Skeletal muscle satellite cell (primary cell): Measurements from ENCODE around the gene SMIM38. TPM values are rescaled to one million over a fixed set of nuclear protein-coding genes. Genes with fewer than 3 reads are reported as not detected.

ENCODE experiments used
- H3K27me3 ChIP-seq: 2 replicates; pipeline ENCODE4 v1.7.0; 2013; ENCODE audit warnings: low read length; ENCODE audit not compliant: control insufficient read depth, insufficient read depth
- H3K36me3 ChIP-seq: 2 replicates; pipeline ENCODE4 v1.7.0; 2013; ENCODE audit warnings: mild to moderate bottlenecking, control low read depth, low read length; ENCODE audit not compliant: insufficient read depth
- H3K4me1 ChIP-seq: 2 replicates; pipeline ENCODE4 v1.7.0; 2013; ENCODE audit warnings: low read length; ENCODE audit not compliant: control insufficient read depth, insufficient read depth
- H3K4me2 ChIP-seq: 2 replicates; pipeline ENCODE4 v1.7.0; 2013; ENCODE audit warnings: mild to moderate bottlenecking, low read length
- H3K4me3 ChIP-seq: 2 replicates; pipeline ENCODE4 v1.7.0; 2013; ENCODE audit warnings: low read length
- H3K9ac ChIP-seq: 2 replicates; pipeline ENCODE4 v1.7.0; 2013; ENCODE audit warnings: mild to moderate bottlenecking, low read depth, low read length, moderate library complexity
- H3K9me3 ChIP-seq: replicated peaks from 2 replicates; pipeline ENCODE4 v1.7.0; 2013; ENCODE audit warnings: mild to moderate bottlenecking, control low read depth, low read length
- total RNA-seq: library from RNA; depleted of rRNA; stranded (reverse); fragments of >200 nt; gene quantifications from 2 replicates; pipeline ENCODE4 v1.2.3, GENCODE V29; 2012; rRNA removed

Gene SMIM38
- total RNA-seq: not detected in 2 replicates

DNA sequence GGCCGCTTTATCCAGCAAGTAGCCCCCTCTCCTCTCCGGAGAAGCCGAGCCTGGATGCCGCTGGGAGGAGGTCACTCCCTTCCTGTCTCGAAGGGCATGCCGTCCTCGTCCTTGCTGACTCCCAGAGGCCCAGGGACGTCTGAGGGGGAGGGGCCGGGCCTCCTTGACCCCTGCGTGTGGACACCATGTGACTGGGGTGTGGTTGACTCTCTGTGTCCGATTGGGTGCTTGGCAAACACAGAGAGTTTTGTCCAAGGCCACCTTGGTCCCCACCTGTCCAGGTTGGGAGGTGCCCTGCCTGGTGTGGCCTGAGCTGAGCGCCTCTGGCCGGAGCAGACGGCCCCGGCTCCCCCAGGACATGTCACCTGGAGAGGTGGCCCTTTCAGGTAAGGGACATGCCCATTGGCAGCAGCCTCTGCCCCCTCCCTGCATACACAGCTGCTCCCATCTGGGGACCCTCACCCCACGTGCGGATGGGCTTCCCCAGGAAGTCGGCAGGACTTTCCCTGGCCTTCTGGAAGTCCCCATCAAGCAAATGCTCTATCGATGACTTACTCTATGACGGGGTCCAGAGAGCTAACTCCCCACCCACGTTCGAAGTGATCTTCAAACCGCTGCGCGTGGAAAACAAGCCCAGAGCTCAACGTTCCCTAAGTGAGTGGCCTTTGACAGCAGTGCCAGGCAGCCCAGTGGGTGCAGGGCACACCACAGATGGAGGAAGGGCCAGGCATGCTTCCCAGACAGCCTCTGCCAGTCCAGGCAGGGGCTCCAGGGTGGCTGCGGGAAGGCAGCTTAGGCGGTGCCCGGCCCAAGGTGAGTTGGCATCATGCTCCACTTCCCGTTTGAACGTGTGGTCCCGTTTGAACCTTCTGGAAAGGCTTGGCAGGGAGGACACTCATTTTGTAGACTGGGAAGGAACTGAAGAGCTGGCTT lies at the start of gene SMIM38:
Gene SMIM38 (plus strand): TSS at position 634 of the 933 bp plus-strand sequence. CDS start 1,912 bp downstream, outside the sequence.
- Histone ChIP-seq H3K36me3 (no peaks in the 10 kb centered on the region), H3K4me3 (no peak within 1 kb of the TSS), H3K4me2 (peak within 1 kb of the TSS; percentile 62), H3K9ac (peak within 1 kb of the TSS; percentile 71), H3K27me3 (no peaks in the 10 kb centered on the region), H3K9me3 (no peaks in the 10 kb centered on the region), H3K4me1 (peaks cover 19% of the 10 kb centered on the region)

DNA sequence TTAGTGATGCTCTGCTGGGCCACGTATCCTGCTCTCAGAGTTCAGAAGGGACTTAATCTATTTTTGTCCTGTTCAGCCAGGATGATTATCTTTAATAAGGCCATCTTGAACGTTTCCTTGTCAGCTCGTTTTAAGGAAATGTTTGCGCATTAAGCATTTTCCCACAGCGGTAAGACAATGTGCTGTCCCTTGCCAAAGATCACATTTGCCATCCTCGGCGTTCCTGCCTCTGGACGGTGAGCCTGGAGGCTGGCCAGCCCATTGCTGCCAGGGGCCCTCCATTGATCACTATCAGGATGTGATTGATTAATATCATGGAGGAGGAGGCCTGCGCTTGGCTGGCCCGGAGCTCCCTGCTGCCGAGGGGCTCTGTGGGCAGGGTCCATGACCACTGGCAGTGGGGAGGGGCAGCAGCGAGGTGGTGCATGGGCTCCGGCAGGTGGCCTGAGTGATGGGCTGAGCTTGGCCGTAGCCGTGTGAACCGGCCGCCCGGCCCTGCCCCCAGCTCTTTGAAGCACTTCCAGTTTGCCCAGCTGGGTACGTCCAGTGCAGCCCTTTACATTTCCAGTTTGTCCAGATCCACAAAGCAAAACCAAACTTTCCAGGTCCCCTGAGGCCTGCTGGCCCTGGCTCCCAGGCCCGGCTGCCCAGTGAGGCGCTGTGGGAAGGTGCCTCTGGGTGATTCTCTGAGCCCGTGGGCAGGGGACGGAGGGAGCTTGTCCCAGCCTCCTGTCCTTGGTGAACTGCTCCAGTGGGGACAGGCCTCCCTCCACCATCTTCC lies 49.5 kb upstream of the SMIM38 start:
- Histone ChIP-seq H3K9me3 (no peaks in the 10 kb centered on the region), H3K4me2 (no peak overlapping the region), H3K4me3 (no peak overlapping the region), H3K36me3 (no peaks in the 10 kb centered on the region), H3K4me1 (no peaks in the 10 kb centered on the region), H3K27me3 (no peaks in the 10 kb centered on the region), H3K9ac (no peak overlapping the region)

DNA sequence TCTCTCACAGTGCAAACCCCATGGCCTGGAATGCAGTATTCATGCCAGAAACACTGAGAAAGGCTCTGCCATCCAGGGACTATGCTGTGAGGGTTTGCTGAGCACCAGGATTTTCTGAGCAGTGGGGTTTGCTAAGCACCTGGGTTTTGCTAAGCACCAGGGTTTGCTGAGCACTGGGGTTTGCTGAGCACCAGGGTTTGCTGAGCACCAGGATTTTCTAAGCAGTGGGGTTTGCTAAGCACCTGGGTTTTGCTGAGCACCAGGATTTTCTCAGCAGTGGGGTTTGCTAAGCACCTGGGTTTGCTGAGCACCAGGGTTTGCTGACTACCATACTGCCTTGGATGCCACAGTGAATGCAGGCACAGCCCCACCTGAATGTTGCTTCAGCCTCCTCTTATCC lies 48.3 kb upstream of the SMIM38 start:
- Histone ChIP-seq H3K4me3 (no peak overlapping the region), H3K9ac (no peak overlapping the region), H3K4me1 (no peaks in the 10 kb centered on the region), H3K4me2 (no peak overlapping the region), H3K36me3 (no peaks in the 10 kb centered on the region), H3K9me3 (no peaks in the 10 kb centered on the region), H3K27me3 (no peaks in the 10 kb centered on the region)

DNA sequence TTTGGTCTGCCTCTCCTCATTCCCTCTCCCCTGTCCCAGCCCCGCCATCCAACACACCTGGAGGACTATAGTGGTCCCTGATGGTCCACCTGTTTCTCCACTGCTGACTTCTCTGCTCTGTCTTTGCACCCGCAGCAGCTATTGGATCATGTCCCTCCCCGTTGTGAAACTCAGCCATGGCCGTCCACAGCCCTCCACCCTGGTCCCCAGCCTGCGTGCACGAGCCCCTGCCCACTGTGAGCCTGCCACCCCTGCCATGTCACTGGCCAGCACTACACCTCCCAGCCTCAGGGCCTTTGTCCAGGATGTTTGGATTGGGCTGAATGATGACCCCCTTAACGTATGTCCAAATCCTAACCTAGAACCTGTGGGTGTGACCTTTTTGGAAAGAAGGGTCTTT lies 47.7 kb upstream of the SMIM38 start:
- no peaks in the 10 kb centered on the region for H3K36me3 ChIP-seq
- no peaks in the 10 kb centered on the region for H3K9me3 ChIP-seq
- no peak overlapping the region for H3K4me2 ChIP-seq
- no peaks in the 10 kb centered on the region for H3K27me3 ChIP-seq
- H3K4me1 ChIP-seq: no peaks in the 10 kb centered on the region
- no peak overlapping the region for H3K9ac ChIP-seq
- no peak overlapping the region for H3K4me3 ChIP-seq

DNA sequence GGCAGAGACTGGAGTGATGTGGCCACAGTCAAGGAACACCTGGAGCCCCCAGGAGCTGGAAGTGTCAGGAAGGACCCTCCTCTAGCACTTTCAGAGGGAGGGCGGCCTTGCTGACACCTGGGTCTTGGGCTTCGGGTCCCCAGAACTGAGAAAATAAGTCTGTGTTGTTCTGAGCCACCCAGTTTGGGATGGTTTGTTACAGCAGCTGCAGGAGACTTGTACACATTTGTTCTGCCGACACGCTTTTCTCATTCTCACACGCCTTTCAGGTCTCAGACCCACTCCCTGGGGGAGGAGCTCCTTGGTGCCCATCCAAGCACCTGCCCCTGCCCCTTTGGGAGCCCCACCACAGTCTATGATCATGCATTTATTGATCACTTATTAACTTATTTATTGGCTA lies 47.2 kb upstream of the SMIM38 start:
- no peaks in the 10 kb centered on the region for H3K27me3 ChIP-seq
- no peaks in the 10 kb centered on the region for H3K4me1 ChIP-seq
- H3K9ac ChIP-seq: no peak overlapping the region
- H3K4me3 ChIP-seq: no peak overlapping the region
- no peaks in the 10 kb centered on the region for H3K36me3 ChIP-seq
- H3K4me2 ChIP-seq: no peak overlapping the region
- H3K9me3 ChIP-seq: no peaks in the 10 kb centered on the region

DNA sequence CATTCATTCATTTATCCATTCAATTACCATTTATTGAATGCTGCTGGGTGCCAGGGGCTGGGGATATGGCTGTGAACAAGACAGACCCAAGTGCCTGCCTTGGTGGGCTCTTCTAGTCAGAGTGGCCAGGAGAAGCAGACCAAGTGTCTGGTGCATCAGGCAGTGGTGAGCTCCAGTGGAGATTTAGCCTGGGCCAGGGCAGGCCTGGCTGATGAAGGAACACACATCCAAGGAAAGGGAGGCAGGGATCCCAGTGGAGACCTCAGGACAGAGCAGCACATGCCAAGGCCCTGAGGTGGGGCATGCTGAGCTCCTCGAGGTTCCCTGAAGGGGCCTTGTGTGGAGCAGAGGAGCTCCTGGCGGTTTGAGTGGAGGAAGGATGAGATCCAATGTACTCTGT lies 46.6 kb upstream of the SMIM38 start:
- Histone ChIP-seq H3K9ac (no peak overlapping the region), H3K9me3 (no peaks in the 10 kb centered on the region), H3K4me2 (no peak overlapping the region), H3K4me1 (no peaks in the 10 kb centered on the region), H3K4me3 (no peak overlapping the region), H3K27me3 (no peaks in the 10 kb centered on the region), H3K36me3 (no peaks in the 10 kb centered on the region)

DNA sequence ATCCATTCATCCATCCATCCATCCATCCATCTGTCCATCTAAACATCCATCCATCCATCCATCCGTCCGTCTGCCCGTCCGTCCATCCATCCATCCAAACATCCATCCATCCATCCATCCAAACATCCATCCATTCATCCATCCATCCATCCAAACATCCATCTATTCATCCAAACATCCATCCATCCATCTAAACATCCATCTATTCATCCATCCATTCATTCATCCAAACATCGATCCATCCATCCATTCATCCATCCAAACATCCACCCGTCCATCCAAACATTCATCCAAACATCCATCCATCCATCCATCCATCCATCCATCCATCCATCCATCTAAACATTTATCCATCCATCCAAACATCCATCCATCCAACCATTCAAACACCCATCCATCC lies 45.3 kb upstream of the SMIM38 start:
- Histone ChIP-seq H3K9me3 (no peaks in the 10 kb centered on the region), H3K9ac (no peak overlapping the region), H3K36me3 (no peaks in the 10 kb centered on the region), H3K27me3 (no peaks in the 10 kb centered on the region), H3K4me3 (no peak overlapping the region), H3K4me2 (no peak overlapping the region), H3K4me1 (peaks cover under 1% of the 10 kb centered on the region)

DNA sequence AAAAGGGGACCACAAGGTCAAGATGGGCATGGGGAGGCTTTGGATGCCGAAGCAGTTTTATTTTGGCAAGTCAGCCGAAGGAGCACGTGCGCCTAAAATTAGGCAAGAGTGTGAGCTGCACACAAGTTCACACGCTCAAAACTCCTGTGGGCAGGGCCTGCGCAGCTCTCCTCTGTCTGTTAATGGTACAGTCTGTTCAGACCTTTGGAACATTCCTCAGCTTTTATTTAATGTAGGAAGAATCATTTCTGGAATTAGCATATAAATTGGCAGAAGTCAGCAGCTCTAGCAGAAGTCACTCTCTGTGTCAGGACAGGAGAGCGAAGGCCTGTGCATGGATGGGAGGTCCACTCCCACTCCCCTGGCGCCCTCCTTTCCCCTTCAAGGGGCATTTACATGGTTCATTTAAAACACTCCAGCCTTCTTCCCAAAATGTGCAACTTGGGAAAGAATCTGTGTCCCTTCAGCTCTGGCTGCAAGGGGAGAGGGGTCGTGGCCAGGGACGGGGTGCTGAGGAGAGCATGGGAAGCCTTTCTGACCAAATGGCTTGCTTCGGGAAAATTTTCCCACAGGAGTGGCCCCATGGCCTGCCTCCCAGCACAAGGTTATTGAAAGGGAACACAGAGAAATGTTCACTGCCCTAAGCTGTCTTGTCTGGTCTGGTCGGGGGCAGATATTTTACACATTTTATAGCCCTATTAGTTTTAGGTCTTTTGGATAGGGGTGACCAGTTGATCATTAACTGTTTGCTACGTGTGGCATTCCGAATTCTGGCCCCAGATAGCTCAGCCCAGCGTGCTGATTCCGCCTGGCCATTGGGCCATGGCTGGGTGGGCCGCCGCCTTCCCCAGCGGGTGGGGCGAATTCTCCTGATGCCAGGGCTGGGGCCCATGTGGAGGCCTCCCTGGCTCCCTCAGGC lies 43.9 kb upstream of the SMIM38 start:
- Histone ChIP-seq H3K4me2 (no peak overlapping the region), H3K4me1 (peaks cover 9% of the 10 kb centered on the region)

DNA sequence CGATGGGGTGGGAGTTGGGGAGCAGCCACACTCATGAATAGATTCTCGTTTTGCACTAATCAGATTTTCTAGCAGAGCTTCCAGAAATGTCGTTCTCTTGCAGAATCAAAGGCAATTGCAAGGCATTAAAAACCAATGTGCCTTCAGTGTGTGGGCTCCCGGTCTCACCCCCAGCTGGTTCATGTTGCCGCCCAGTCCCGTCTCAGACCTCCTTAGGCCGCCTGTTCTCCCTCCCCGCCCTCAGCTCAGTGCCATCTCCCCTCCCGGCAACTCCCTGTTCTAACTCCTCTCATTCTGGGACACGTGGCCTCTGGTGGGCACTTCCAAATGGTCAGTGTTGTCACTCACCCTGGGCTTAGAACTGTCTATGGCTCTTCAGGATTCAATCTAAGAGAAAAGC lies 42.5 kb upstream of the SMIM38 start:
- H3K4me3 ChIP-seq: no peak overlapping the region
- no peak overlapping the region for H3K4me2 ChIP-seq
- no peaks in the 10 kb centered on the region for H3K36me3 ChIP-seq
- no peak overlapping the region for H3K9ac ChIP-seq
- no peaks in the 10 kb centered on the region for H3K9me3 ChIP-seq
- H3K27me3 ChIP-seq: peaks cover 4% of the 10 kb centered on the region
- peaks cover 9% of the 10 kb centered on the region for H3K4me1 ChIP-seq

More for the DNA sequence above, 43.9 kb upstream of the SMIM38 start:
- H3K9ac ChIP-seq: no peak overlapping the region
- no peak overlapping the region for H3K4me3 ChIP-seq
- no peaks in the 10 kb centered on the region for H3K9me3 ChIP-seq
- peaks cover 4% of the 10 kb centered on the region for H3K27me3 ChIP-seq
- H3K36me3 ChIP-seq: no peaks in the 10 kb centered on the region

DNA sequence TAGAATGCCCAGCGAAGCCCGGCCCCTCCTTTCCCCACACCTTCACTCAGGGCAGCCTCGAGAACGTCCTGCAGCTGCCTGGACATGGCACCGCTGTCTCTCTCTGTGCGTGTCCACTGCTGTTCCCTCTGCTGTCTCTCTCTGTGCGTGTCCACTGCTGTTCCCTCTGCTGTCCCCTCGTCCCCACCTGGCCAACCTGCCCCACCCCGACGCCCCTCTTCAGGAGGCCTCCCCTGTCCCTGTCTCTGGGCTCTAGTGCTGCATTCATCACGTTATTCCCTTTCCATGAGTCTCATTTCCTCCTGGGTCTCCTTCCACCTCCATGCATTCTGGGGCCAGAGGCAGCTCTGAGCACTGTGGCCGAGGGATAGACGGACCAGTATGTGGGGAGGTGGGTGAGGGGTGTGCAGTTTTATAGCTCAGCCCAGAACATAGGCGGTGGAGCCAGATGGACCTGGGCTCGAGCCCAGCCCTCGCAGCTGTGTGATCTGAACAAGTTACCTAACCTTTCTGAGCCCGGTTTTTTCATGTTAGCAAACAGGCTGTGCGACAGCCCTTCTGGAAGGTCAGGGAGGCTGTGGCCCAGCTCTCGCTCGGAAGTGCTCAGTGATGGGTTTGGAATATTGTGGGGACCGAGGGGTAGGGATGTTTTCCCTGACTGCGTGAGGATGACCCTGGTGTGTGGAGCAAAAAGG lies 41.9 kb upstream of the SMIM38 start:
- Histone ChIP-seq H3K9ac (no peak overlapping the region), H3K4me2 (no peak overlapping the region), H3K9me3 (no peaks in the 10 kb centered on the region), H3K4me3 (no peak overlapping the region), H3K36me3 (no peaks in the 10 kb centered on the region), H3K27me3 (peaks cover 4% of the 10 kb centered on the region), H3K4me1 (peaks cover 9% of the 10 kb centered on the region)
